Spleen (tissue), 11 donors: ENCODE measurements around the gene PLB1. TPM values are rescaled to one million over a fixed set of nuclear protein-coding genes. Genes with fewer than 3 reads are reported as not detected.

Experiments used
- DNase-seq: peaks from one replicate; pipeline ENCODE4 v3.0.0-alpha.2; 2020
- H3K27ac ChIP-seq, 8 donors: fragments of 200-600 bp; sonication (generic) in 7 of 8; 1 replicate in 4 of 8; 2 replicates in 4 of 8; pipeline versions ENCODE4 v1.5.0 to v1.8.0; 2016 to 2021; ENCODE audit warnings: inconsistent platforms in 4 of 8, mild to moderate bottlenecking in 4 of 8, moderate library complexity in 1 of 8
- H3K27me3 ChIP-seq, 7 donors: fragments of 200-600 bp; sonication (generic) in 6 of 7; replicated peaks in 1 of 7; 1 replicate in 4 of 7; 2 replicates in 3 of 7; pipeline versions ENCODE4 v1.5.0 to v1.8.0; 2016 to 2021; ENCODE audit warnings: inconsistent platforms in 3 of 7, mild to moderate bottlenecking in 1 of 7
- H3K36me3 ChIP-seq, 6 donors: fragments of 200-600 bp; sonication (generic) in 5 of 6; 1 replicate in 4 of 6; 2 replicates in 2 of 6; pipeline versions ENCODE4 v1.5.0 to v1.8.0; 2016 to 2021; ENCODE audit warnings: inconsistent platforms in 2 of 6
- H3K4me1 ChIP-seq, 6 donors: fragments of 200-600 bp; sonication (generic) in 5 of 6; 1 replicate in 3 of 6; 2 replicates in 3 of 6; pipeline versions ENCODE4 v1.5.0 to v1.8.0; 2016 to 2021; ENCODE audit warnings: inconsistent platforms in 3 of 6
- H3K4me3 ChIP-seq, 8 donors: fragments of 200-600 bp; sonication (generic) in 7 of 8; 1 replicate in 4 of 8; 2 replicates in 4 of 8; pipeline versions ENCODE4 v1.5.0 to v1.8.0; 2016 to 2021; ENCODE audit warnings: inconsistent platforms in 4 of 8, mild to moderate bottlenecking in 4 of 8, moderate library complexity in 2 of 8
- H3K9me3 ChIP-seq, 8 donors: fragments of 200-600 bp; sonication (generic) in 7 of 8; 1 replicate in 4 of 8; 2 replicates in 4 of 8; pipeline versions ENCODE4 v1.5.0 to v1.8.0; 2016 to 2021; ENCODE audit warnings: inconsistent platforms in 4 of 8
- POLR2A ChIP-seq, 3 donors: fragments of 450-650 bp; IDR thresholded peaks; one replicate each; pipeline ENCODE4 v1.5.1; 2017; ENCODE audit warnings: antibody characterized with exemption in 3 of 3, mild to moderate bottlenecking in 1 of 3
- POLR2AphosphoS5 ChIP-seq, 3 donors: sonication (generic); formaldehyde crosslinking; IDR thresholded peaks; one replicate each; pipeline ENCODE4 v1.5.1; 2017; ENCODE audit warnings: antibody characterized with exemption in 3 of 3
- WGBS, 5 donors: extraction: QIAGEN DNeasy Blood & Tissue Kit in 3 of 5; methylation state at CpG; one replicate each; pipeline versions ENCODE4 v1.1.5 to v1.1.7; 2013 to 2018; 5-methylcytosine and 5-hydroxymethylcytosine counted together
- intact Hi-C: fragments of 100-400 bp; cut with DNase I; formaldehyde crosslinking; loops from one replicate; pipeline ENCODE4 v1.15.0; 2023; ENCODE audit warnings: low total_unique reads
- polyA plus RNA-seq, 3 donors: library from polyadenylated mRNA; stranded (reverse); fragments of 200-250 nt; gene quantifications; one replicate each; pipeline ENCODE4 v1.2.1, GENCODE V29; 2013
- total RNA-seq, 7 donors: library from RNA; depleted of rRNA in 3 of 7; stranded (reverse); fragments of >200 nt in 3 of 7; fragmentation: NEBNext Ultra II Directional in 4 of 7; extraction: Animal tissue kit (Norgen Biotek cat#: 25700) in 4 of 7; gene quantifications; one replicate each; pipeline versions ENCODE4 v1.1.0 to v1.2.1, GENCODE V29; 2016 to 2021
- TF ChIP-seq, protein P1 (sequence below), 11 experiments: fragments of 200-600 bp in 7 of 11; fragments of 450-650 bp in 4 of 11; sonication (generic) in 4 of 11; IDR thresholded peaks in 8 of 11; conservative IDR thresholded peaks in 3 of 11; 1 replicate in 7 of 11; 2 replicates in 4 of 11; pipeline versions ENCODE4 v1.4.0 to v1.8.0; 2016 to 2021; ENCODE audit warnings: antibody characterized with exemption in 11 of 11, inconsistent platforms in 4 of 11, mild to moderate bottlenecking in 1 of 11
- donor health status: healthy with polysubstance abuse.
- donor health status: DM: no; HTN: no; CAD: no; lungs with moderate emphysema.
- donor health status: DM: no; HTN: no; CAD: no.
- donor health status: Bipolar disorder and iron deficiency.
- donor health status: healthy.
- donor health status: DM: no; HTN: no; CAD: no.
- donor health status: DM: yes; HTN: yes; CAD: no.

PLB1 gene
- total and polyA plus RNA-seq, 10 donors: 3.8 to 45.7 (median 13.9) TPM

- Histone ChIP-seq H3K4me3 (no peak overlapping the region), H3K27me3 (no peaks in the 10 kb centered on the region), H3K36me3 (no peaks in the 10 kb centered on the region), H3K9me3 (no peaks in the 10 kb centered on the region), H3K27ac (no peak overlapping the region), H3K4me1 (peaks cover 0 to 14% (median under 1%) of the 10 kb centered on the region in 6 donors)
- TF ChIP-seq POLR2AphosphoS5 (IDR thresholded peaks at IDR 0.05): no peak
- TF ChIP-seq, protein P1, sequence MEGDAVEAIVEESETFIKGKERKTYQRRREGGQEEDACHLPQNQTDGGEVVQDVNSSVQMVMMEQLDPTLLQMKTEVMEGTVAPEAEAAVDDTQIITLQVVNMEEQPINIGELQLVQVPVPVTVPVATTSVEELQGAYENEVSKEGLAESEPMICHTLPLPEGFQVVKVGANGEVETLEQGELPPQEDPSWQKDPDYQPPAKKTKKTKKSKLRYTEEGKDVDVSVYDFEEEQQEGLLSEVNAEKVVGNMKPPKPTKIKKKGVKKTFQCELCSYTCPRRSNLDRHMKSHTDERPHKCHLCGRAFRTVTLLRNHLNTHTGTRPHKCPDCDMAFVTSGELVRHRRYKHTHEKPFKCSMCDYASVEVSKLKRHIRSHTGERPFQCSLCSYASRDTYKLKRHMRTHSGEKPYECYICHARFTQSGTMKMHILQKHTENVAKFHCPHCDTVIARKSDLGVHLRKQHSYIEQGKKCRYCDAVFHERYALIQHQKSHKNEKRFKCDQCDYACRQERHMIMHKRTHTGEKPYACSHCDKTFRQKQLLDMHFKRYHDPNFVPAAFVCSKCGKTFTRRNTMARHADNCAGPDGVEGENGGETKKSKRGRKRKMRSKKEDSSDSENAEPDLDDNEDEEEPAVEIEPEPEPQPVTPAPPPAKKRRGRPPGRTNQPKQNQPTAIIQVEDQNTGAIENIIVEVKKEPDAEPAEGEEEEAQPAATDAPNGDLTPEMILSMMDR (IDR thresholded peaks at IDR 0.05 in 8 of 11, conservative IDR thresholded peaks at IDR 0.05 in 3 of 11): no peak
- no peak for TF ChIP-seq POLR2A (IDR thresholded peaks at IDR 0.05)
- intact Hi-C loops: no loop called here
- DNase-seq: no peak
Measured at GRCh38 chr2:28687171-28687570, 191.3 kb downstream of the PLB1 start.

- 92 to 97% (median 93%) methylated on average over 7 of the region's 7 CpGs for WGBS, 5 donors
- no peak for DNase-seq
- Histone ChIP-seq H3K27me3 (no peaks in the 10 kb centered on the region), H3K4me1 (peaks cover 0 to 14% (median 0%) of the 10 kb centered on the region in 6 donors), H3K4me3 (no peak overlapping the region), H3K9me3 (no peaks in the 10 kb centered on the region), H3K27ac (no peak overlapping the region), H3K36me3 (no peaks in the 10 kb centered on the region)
- TF ChIP-seq, protein P1 (IDR thresholded peaks at IDR 0.05 in 8 of 11, conservative IDR thresholded peaks at IDR 0.05 in 3 of 11): no peak
- TF ChIP-seq POLR2A (IDR thresholded peaks at IDR 0.05) (no peak), POLR2AphosphoS5 (IDR thresholded peaks at IDR 0.05) (no peak)
- intact Hi-C loops: no loop called here
Measured at GRCh38 chr2:28687640-28688385, 192.0 kb downstream of the PLB1 start.

GRCh38 chr2:28688818-28689217 is 193.0 kb downstream of the PLB1 start:
- Histone ChIP-seq H3K27me3 (no peaks in the 10 kb centered on the region), H3K9me3 (no peaks in the 10 kb centered on the region), H3K27ac (no peak overlapping the region), H3K36me3 (no peaks in the 10 kb centered on the region), H3K4me3 (no peak overlapping the region), H3K4me1 (peaks cover 0 to 8% (median 0%) of the 10 kb centered on the region in 6 donors)
- no peak for TF ChIP-seq POLR2AphosphoS5 (IDR thresholded peaks at IDR 0.05)
- TF ChIP-seq, protein P1 (IDR thresholded peaks at IDR 0.05 in 8 of 11, conservative IDR thresholded peaks at IDR 0.05 in 3 of 11): no peak
- no peak for TF ChIP-seq POLR2A (IDR thresholded peaks at IDR 0.05)
- DNase-seq: no peak
- WGBS, 5 donors: 54 to 92% (median 65%) methylated on average over 2 of the region's 2 CpGs
- intact Hi-C loops: no loop called here

GRCh38 chr2:28689771-28690170 is 193.9 kb downstream of the PLB1 start:
- no peaks in the 10 kb centered on the region for H3K36me3 ChIP-seq
- TF ChIP-seq, protein P1 (IDR thresholded peaks at IDR 0.05 in 8 of 11, conservative IDR thresholded peaks at IDR 0.05 in 3 of 11): no peak
- no peak overlapping the region for H3K4me3 ChIP-seq
- intact Hi-C loops: no loop called here
- H3K9me3 ChIP-seq: no peaks in the 10 kb centered on the region
- no peaks in the 10 kb centered on the region for H3K27me3 ChIP-seq
- DNase-seq: no peak
- H3K27ac ChIP-seq: no peak overlapping the region
- WGBS, 5 donors: 76 to 94% (median 90%) methylated on average over 2 of the region's 2 CpGs
- H3K4me1 ChIP-seq: peaks cover 0 to 7% (median 0%) of the 10 kb centered on the region in 6 donors
